ENCODE measurements around the gene CRYZL1. TPM values are rescaled to one million over a fixed set of nuclear protein-coding genes. Genes with fewer than 3 reads are reported as not detected.

Gene CRYZL1
- total and polyA plus RNA-seq, 5 donors from 2014 or later = 27.2 to 35.7 (median 31.5) TPM

- H3K4me1 ChIP-seq (ENCODE audit: control insufficient read depth, insufficient read depth, low read length, poor library complexity, severe bottlenecking) = peaks cover 37% of the 10 kb centered on the region
- peak within 1 kb of the TSS; percentile 98 for H3K4me3 ChIP-seq (ENCODE audit: low read depth, low read length)
- H3K9me3 ChIP-seq (ENCODE audit: control insufficient read depth in 2 of 2, low read length in 2 of 2) = no peaks in the 10 kb centered on the region
- ATAC-seq (ENCODE audit: low read depth in 2 of 2) = peak; percentile 47 to 55
- H3K36me3 ChIP-seq (ENCODE audit: control insufficient read depth, insufficient read depth, low read length) = peaks cover 22% of the 10 kb centered on the region
- H3K27ac Mint-ChIP-seq = peak within 1 kb of the TSS; percentile 99
- H3K36me3 Mint-ChIP-seq = peaks cover 22% of the 10 kb centered on the region
- no peaks in the 10 kb centered on the region for H3K27me3 Mint-ChIP-seq
- H3K9me3 Mint-ChIP-seq = no peaks in the 10 kb centered on the region
- peaks cover 16 to 59% (median 47%) of the 10 kb centered on the region in 4 donors for H3K4me1 Mint-ChIP-seq
- no peaks in the 10 kb centered on the region for H3K27me3 ChIP-seq (ENCODE audit: control insufficient read depth, insufficient read depth, low read length)
- peak within 1 kb of the TSS; percentile 100 for H3K27ac ChIP-seq (ENCODE audit: insufficient read depth, low read length, poor library complexity, severe bottlenecking)
- H3K4me3 Mint-ChIP-seq = peak within 1 kb of the TSS; percentile 94 to 100 (median 96)
- DNase-seq = peak; percentile 80 to 87 (median 82)
Measured at GRCh38 chr21:33541756-33542639, 99.5 kb downstream of the CRYZL1 start, which contains the start of gene GART. Gene GART (minus strand): TSS chr21:33542117. CDS start chr21:33539315, 2,802 bp downstream.

GRCh38 chr21:33541105-33541711 is 100.3 kb downstream of the CRYZL1 start:
- no peaks in the 10 kb centered on the region for H3K27me3 ChIP-seq (ENCODE audit: control insufficient read depth, insufficient read depth, low read length)
- no peaks in the 10 kb centered on the region for H3K9me3 ChIP-seq (ENCODE audit: control insufficient read depth in 2 of 2, low read length in 2 of 2)
- Mint-ChIP-seq H3K4me3 (peak overlapping the region; percentile 94 to 100 (median 96)), H3K4me1 (peaks cover 16 to 55% (median 49%) of the 10 kb centered on the region in 4 donors), H3K36me3 (peaks cover 25% of the 10 kb centered on the region), H3K27ac (peak overlapping the region; percentile 99), H3K27me3 (no peaks in the 10 kb centered on the region), H3K9me3 (no peaks in the 10 kb centered on the region)
- peak overlapping the region; percentile 100 for H3K27ac ChIP-seq (ENCODE audit: insufficient read depth, low read length, poor library complexity, severe bottlenecking)
- peaks cover 32% of the 10 kb centered on the region for H3K4me1 ChIP-seq (ENCODE audit: control insufficient read depth, insufficient read depth, low read length, poor library complexity, severe bottlenecking)
- DNase-seq = peak in 1 of 3 donors; percentile 23
- H3K4me3 ChIP-seq (ENCODE audit: low read depth, low read length) = peak overlapping the region; percentile 98
- H3K36me3 ChIP-seq (ENCODE audit: control insufficient read depth, insufficient read depth, low read length) = peaks cover 24% of the 10 kb centered on the region
- no peak for ATAC-seq (ENCODE audit: low read depth in 2 of 2)

DNA sequence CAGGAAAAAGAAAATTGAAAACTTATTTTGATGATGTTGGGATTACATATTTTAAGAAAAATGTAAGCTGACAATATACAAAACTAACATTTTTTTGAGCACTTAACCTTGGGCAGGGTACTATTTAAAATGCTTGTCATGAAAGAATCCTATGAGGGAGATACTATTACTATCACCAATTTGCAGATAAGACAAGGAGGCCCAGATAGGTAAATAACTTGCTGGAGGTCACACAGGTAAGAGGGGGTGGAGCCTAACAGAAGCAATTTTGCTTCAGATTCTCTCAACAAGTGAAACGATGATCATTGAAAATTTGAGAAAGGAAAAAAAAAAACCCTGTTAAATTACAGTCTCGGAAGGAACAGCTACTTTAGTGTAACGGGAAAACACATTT is 100.8 kb downstream of the CRYZL1 start:
- Mint-ChIP-seq H3K4me1 (peaks cover 11 to 50% (median 46%) of the 10 kb centered on the region in 4 donors), H3K9me3 (no peaks in the 10 kb centered on the region), H3K4me3 (peak overlapping the region; percentile 80 to 100 (median 96)), H3K27me3 (no peaks in the 10 kb centered on the region), H3K27ac (peak overlapping the region; percentile 85 to 99 (median 96)), H3K36me3 (peaks cover 21% of the 10 kb centered on the region)
- Histone ChIP-seq H3K4me3 (ENCODE audit: low read depth, low read length) (peak overlapping the region; percentile 98), H3K4me1 (ENCODE audit: control insufficient read depth, insufficient read depth, low read length, poor library complexity, severe bottlenecking) (peaks cover 27% of the 10 kb centered on the region), H3K27me3 (ENCODE audit: control insufficient read depth, insufficient read depth, low read length) (no peaks in the 10 kb centered on the region), H3K36me3 (ENCODE audit: control insufficient read depth, insufficient read depth, low read length) (peaks cover 27% of the 10 kb centered on the region), H3K9me3 (ENCODE audit: control insufficient read depth in 2 of 2, low read length in 2 of 2) (no peaks in the 10 kb centered on the region), H3K27ac (ENCODE audit: insufficient read depth, low read length, poor library complexity, severe bottlenecking) (peak overlapping the region; percentile 100)
- ATAC-seq (ENCODE audit: low read depth in 2 of 2) (no peak), DNase-seq (peak in 1 of 3 donors; percentile 23)

DNA sequence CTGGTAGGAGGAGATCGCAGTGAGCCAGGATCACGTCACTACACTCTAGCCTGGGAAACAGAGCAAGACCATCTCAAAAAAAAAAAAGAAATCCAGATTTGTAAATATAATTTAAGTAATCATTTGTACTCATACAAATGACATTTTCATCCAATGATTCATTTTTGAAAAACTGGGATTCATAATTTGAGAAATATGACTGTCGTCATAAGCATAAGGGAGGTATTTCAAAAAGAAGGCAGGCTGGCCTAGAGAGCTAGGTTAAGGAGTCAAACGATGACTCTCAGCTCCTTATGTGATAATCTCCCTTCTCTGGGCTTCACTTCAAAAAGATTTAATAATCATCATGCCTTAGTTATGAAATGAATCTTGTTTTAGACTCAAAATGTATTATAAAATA is 101.9 kb downstream of the CRYZL1 start:
- H3K27ac Mint-ChIP-seq = no peak overlapping the region
- H3K27me3 Mint-ChIP-seq = no peaks in the 10 kb centered on the region
- ATAC-seq (ENCODE audit: low read depth in 2 of 2) = no peak
- H3K4me1 ChIP-seq (ENCODE audit: control insufficient read depth, insufficient read depth, low read length, poor library complexity, severe bottlenecking) = peaks cover 16% of the 10 kb centered on the region
- H3K9me3 ChIP-seq (ENCODE audit: control insufficient read depth in 2 of 2, low read length in 2 of 2) = no peaks in the 10 kb centered on the region
- H3K4me1 Mint-ChIP-seq = peaks cover 7 to 42% (median 38%) of the 10 kb centered on the region in 4 donors
- H3K27ac ChIP-seq (ENCODE audit: insufficient read depth, low read length, poor library complexity, severe bottlenecking) = no peak overlapping the region
- H3K36me3 Mint-ChIP-seq = peaks cover 27% of the 10 kb centered on the region
- no peak overlapping the region for H3K4me3 ChIP-seq (ENCODE audit: low read depth, low read length)
- H3K4me3 Mint-ChIP-seq = no peak overlapping the region
- H3K27me3 ChIP-seq (ENCODE audit: control insufficient read depth, insufficient read depth, low read length) = no peaks in the 10 kb centered on the region
- peaks cover 36% of the 10 kb centered on the region for H3K36me3 ChIP-seq (ENCODE audit: control insufficient read depth, insufficient read depth, low read length)
- DNase-seq = no peak
- no peaks in the 10 kb centered on the region for H3K9me3 Mint-ChIP-seq

Other genes with a start within 250 kb of the CRYZL1 start
- gene IFNGR2, start 238.3 kb downstream of the CRYZL1 start, total RNA-seq = 10.2 TPM
- gene IFNGR2, start 238.3 kb downstream of the CRYZL1 start, polyA plus RNA-seq = 10 to 100 TPM; 21.7 to 37.2 (median 24.5) TPM
- gene TMEM50B, start 161.8 kb downstream of the CRYZL1 start, total RNA-seq = 84.2 TPM
- gene TMEM50B, start 161.8 kb downstream of the CRYZL1 start, polyA plus RNA-seq = 10 to 100 TPM; 60.1 to 63.2 (median 61.6) TPM
- gene DNAJC28, start 150.0 kb downstream of the CRYZL1 start, total RNA-seq = 0.17 TPM
- gene DNAJC28, start 150.0 kb downstream of the CRYZL1 start, polyA plus RNA-seq = under 1 TPM; 0.33 to 0.78 (median 0.73) TPM
- 44.0 TPM for gene GART, start 99.6 kb downstream of the CRYZL1 start, total RNA-seq
- gene GART, start 99.6 kb downstream of the CRYZL1 start, polyA plus RNA-seq = 10 to 100 TPM; 45.5 to 63.9 (median 52.1) TPM
- 358 TPM for gene SON, start 98.7 kb downstream of the CRYZL1 start, total RNA-seq
- 100 to 1,000 TPM; 429 to 518 (median 444) TPM for gene SON, start 98.7 kb downstream of the CRYZL1 start, polyA plus RNA-seq
- gene DONSON, start 53.1 kb downstream of the CRYZL1 start, total RNA-seq = 15.2 TPM
- gene DONSON, start 53.1 kb downstream of the CRYZL1 start, polyA plus RNA-seq = 1 to 10 TPM; 4.2 to 5.1 (median 4.9) TPM
- gene ITSN1, start 760 bp upstream of the CRYZL1 start, total RNA-seq = 1.1 TPM
- gene ITSN1, start 760 bp upstream of the CRYZL1 start, polyA plus RNA-seq = under 1 TPM; 0.17 to 0.98 (median 0.33) TPM

All from CD4-positive, CD25-positive, alpha-beta regulatory T cell (primary cell).